HG02759 (cell line): Measurements from ENCODE around the gene PRKCH.

Source experiments
- ATAC-seq: cut with Tn5 transposase; IDR thresholded peaks from one replicate; pipeline ENCODE4 v1.9.1; 2021; ENCODE audit warnings: mild to moderate bottlenecking, moderate library complexity; ENCODE audit not compliant: unreplicated experiment

The PRKCH gene

GRCh38 chr14:61417883-61418455 is 96.6 kb downstream of the PRKCH start:
- ATAC-seq: no peak

- no peak for ATAC-seq
These were observed 97.4 kb downstream of the PRKCH start for GRCh38 chr14:61418746-61419145.

GRCh38 chr14:61419201-61419600 is 97.8 kb downstream of the PRKCH start:
- ATAC-seq: no peak

- ATAC-seq: no peak
These were observed 98.9 kb downstream of the PRKCH start for GRCh38 chr14:61420326-61420725.

GRCh38 chr14:61421212-61421923 is 100.0 kb downstream of the PRKCH start:
- no peak for ATAC-seq

GRCh38 chr14:61426048-61426447 is 104.7 kb downstream of the PRKCH start:
- ATAC-seq: no peak

DNA sequence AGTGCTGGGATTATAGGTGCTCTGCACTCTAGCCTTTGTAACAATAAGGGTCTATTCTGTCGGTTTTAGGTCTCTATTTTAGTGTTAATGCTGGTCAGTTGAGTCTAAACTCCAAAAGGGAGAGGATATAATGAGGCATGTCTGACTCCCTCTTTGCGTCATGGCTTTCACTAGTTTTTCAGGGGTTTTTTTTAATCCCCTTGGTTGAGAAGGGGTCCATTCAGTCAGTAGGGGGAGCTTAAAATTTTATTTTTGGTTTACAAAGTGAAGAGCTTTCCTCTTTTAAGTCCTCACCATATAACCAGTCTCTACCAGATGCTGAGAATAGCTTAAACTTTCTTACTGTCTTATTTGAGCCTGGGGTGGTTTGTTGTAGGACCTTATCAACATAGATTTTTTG is 106.9 kb downstream of the PRKCH start:
- no peak for ATAC-seq

GRCh38 chr14:61429316-61429715 is 107.9 kb downstream of the PRKCH start:
- no peak for ATAC-seq

DNA sequence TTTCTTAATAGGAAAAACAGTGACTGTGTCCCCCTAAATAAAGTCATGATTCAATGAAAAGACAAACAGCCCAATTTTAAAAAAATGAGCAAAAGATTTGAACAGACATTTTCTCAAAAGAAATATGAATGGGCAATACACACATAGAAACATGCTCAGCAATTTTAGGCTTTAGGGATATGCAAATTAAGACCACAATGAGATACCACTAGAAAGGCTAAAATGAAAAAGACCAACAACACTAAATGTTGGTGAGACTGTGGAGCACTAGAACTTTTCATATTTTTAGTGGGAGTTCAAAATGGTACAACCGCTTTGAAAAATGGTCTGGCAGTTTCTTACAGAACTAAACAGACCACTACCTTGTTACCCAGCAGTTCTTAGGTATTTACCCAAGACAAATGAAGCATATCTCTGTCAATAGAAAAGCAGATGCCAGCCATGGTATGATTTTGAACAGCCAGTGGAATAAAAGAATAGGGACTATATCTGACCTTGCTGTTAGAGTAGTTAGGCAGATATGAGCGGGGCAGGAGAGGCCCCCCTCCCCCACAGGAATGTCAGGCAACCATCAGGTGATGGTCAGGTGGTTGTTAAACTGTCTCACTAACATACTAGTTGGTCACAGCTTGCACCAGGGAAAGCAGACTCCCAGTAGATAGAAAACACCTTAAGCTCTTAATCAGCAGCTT is 108.8 kb downstream of the PRKCH start:
- ATAC-seq: no peak

GRCh38 chr14:61433169-61433568 is 111.8 kb downstream of the PRKCH start:
- no peak for ATAC-seq

DNA sequence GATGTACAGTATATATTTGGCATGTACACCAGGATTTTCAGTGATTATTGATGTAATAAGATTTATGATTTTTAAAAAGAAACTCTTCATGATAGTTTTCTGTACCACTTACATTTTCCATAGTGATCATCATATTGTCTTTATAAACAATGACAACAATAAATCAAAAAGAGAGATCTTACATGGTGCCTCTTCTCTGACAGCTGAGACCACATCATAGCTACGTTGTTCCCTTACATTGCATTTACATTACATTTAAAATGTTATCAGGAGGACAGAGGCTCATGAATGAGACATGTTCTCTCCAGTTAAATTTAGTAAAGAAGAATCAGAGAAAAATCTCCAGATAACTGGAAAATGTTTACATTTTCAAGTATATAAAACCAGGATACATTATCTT is 112.4 kb downstream of the PRKCH start:
- ATAC-seq: no peak

DNA sequence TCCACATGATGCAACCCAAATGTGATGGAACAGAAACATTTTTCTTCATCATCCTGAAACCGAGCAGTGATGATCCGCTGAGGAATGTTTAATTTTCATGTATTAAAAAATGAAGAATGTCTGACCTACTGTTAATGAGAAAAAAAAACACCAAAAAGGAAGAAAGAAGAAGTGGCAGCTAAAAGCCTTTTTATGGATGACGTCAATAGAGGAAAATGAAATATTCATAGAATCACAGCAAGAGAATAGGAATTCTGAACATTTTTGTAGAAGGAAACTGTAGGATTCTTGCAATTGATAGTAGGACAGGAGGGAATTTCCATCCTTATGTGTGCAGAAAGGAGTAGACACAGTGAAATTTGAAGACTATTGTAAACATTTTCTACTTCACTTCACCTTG is 112.9 kb downstream of the PRKCH start:
- no peak for ATAC-seq

- ATAC-seq: no peak
These were observed 114.4 kb downstream of the PRKCH start for GRCh38 chr14:61435563-61436337.

DNA sequence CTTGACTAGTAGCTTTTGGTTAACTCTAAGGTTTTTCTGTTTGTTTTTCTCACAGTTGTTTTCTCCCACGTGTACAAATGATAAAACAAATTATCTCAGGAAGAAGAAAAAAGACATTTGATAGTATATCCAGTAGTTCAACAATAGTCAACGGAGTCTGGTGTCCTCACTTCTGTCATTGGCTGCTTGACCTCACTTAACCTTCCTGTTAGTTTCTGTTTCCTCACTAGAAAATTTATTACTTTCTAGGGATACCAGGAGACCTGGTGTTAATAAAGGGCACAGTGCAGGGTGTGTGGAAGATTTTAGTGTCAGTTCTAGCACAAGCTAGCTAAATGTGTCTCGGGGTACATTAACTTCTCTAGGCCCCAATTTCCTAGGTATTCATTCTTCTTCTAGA is 116.0 kb downstream of the PRKCH start:
- no peak for ATAC-seq

- no peak for ATAC-seq
These were observed 116.7 kb downstream of the PRKCH start for GRCh38 chr14:61438036-61438435.

- peak; percentile 46 for ATAC-seq
These were observed 117.1 kb downstream of the PRKCH start for GRCh38 chr14:61438497-61438859.

- peak; percentile 46 for ATAC-seq
These were observed 117.7 kb downstream of the PRKCH start for GRCh38 chr14:61438860-61439765.

GRCh38 chr14:61439779-61440418 is 118.5 kb downstream of the PRKCH start:
- ATAC-seq: no peak

DNA sequence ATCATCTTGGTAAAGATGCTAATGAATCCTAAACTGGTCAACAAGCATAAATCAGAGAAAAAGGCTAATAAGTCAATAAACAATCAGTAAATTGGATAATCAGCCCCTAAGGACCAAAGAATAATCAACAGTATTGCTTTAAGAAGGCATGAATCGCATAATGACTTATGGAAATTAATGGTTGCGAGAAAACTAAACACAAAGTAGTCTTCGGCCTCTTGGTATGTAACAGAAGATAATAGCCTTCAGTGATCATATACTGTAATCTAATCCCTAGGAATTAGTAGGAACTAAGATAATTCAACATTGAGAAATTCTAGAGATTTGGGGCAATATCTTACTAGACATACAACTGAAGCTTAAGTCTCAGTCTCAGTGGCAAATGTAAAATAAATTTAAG is 122.1 kb downstream of the PRKCH start:
- no peak for ATAC-seq

DNA sequence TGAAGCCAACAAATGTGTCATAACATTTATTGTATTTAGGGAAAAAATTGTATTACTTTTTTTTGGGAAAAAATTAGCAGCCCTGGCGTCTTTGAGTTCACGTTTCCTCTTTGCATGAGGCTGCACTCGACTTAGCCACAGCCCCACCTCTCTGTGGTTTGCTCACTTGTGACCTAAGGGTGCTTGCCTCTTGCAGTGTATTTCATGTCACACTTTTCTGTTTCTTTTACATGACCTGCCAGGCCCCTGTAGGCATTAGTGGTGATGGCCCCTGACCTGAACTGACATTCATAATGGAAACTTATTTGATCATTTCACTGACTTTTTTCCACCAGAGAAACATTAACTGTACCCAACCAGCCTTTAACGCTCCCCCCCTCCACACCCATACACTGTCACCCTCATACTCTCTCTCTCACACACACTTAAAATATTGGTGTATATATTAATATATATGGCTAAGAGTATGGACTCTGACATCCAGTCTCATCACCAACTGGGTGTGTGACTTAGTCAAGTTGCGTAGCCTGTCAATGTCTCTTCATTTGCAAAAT is 122.9 kb downstream of the PRKCH start:
- ATAC-seq: peak; percentile 87
